HPDE6-E6E7 (cell line): ENCODE measurements around the gene HIBADH.

Experiments used
- DNase-seq: peaks from one replicate; pipeline ENCODE4 v3.0.0; 2011; ENCODE audit warnings: missing footprints; ENCODE audit errors: extremely low spot score

HIBADH gene

GRCh38 chr7:27662490-27663205 is at the start of gene HIBADH:
Gene HIBADH, minus strand, starts transcription at chr7:27662883. Its CDS starts 95 bp downstream, at chr7:27662788.
- DNase-seq: peak; percentile 96

GRCh38 chr7:27712217-27712616 is 49.5 kb upstream of the HIBADH start:
- no peak for DNase-seq

- no peak for DNase-seq
Observed at GRCh38 chr7:27709137-27710075, 46.7 kb upstream of the HIBADH start.

DNA sequence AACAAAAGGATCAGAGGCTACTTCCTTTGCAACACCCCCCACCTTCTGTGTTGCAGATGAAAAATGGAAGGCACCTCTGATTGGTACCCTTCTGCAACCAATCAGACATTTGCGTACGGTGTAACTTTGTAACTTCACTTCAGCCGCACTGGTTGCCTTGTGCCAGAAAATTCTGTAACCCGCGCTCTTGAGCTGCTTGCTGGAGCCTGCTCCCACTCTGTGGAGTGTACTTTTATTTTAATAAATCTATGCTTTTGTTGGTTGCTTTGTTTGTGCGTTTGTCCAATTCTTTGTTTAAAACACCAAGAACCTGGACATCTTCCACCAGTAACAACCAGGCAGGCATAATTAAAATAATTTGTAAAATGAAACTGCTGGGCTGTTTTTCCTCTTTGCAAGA is 45.8 kb upstream of the HIBADH start:
- no peak for DNase-seq

GRCh38 chr7:27705200-27705594 is 42.5 kb upstream of the HIBADH start:
- no peak for DNase-seq

DNA sequence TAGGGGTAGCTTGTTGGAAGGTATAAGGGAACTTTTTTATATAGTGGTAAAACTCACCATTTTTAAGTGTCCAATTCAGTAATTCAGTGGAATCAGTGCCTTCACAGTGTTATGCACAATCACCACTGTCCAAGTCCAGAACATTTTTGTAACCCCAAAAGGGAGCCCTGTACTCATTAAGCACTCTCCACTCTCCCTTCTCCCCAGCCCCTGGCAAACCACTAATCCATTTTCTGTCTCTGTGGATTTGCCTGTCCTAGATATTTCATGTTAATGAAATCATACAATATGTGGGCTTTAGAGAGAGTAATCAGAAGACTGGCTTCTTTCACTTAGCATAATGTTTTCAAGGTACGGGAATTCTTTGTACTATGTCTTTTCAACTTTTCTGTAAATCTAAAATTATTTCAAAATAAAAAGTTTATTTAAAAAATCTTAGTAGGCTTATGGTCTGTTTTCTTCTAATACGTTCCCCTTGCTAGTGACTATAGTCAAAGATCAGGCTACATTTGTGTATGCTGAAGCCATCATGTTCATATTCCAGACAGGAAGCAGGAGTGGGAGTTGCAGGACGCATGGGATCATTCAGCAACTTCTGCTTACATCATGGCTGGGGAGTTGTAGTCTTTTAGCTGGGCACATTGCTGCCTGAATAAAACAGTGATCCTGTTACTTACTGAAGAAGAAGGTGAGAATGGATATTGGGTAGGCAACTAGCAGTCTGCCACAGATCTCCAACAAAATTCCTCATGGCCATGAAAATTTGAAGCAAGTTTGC is 41.9 kb upstream of the HIBADH start:
- no peak for DNase-seq

GRCh38 chr7:27703181-27703580 is 40.5 kb upstream of the HIBADH start:
- DNase-seq: no peak

- DNase-seq: no peak
Observed at GRCh38 chr7:27700501-27700900, 37.8 kb upstream of the HIBADH start.

DNA sequence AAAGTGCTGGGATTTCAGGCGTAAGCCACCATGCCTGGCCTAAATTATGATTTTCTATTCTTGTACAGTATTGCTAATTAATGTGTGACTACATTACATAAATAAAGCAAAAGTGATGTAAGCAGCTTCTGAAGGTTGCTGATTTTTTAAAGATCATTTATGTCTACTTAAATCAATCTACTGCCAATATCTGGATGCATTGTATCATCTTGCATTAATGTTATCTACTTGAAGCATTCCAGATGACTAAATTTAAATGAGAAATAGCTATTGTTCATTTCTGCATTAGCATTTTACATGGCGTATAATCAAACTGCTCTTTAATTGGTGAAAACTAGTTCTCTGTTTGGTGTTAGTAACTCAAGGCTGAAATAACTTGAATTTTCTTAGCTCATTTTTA is 37.1 kb upstream of the HIBADH start:
- no peak for DNase-seq

GRCh38 chr7:27697861-27698430 is 35.3 kb upstream of the HIBADH start:
- peak; percentile 15 for DNase-seq

GRCh38 chr7:27695096-27695495 is 32.4 kb upstream of the HIBADH start:
- DNase-seq: no peak

DNA sequence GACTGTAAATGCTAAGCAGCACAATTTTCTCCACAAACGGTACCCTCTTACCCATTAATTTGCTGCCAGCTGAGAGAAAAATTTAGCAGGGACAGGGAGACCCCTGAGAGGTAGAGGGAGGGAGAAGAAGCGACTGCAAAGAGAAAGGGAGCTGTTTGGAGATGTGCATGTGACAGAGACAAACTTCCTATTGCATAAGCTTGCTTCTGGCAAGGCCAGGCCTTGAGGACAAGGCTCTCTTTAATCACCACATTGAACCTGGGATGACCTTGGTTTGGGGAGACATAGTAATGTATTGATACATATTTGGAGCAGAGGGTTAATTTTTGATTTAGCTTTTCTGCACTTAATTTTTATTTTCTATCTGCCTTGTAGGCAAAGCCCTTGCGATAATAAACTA is 31.1 kb upstream of the HIBADH start:
- no peak for DNase-seq

DNA sequence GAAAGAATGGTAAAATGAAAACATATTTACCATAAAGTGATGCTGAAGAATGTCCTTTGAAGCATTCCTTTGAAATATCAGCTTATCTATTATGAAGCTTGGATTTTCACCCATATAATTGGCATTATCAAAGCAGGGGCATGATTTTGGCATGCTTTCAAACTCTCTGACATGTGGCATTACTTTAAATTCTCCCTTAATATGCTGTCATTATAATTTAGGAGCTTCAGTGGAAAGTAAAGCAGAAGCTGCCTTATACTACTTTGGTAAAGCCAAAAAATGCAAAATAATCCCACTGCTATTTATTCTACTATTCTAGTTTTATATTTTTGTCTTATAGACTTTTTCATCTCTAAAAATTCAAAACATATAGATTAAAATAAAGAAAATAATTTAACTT is 28.0 kb upstream of the HIBADH start:
- no peak for DNase-seq

- peak; percentile 27 for DNase-seq
Observed at GRCh38 chr7:27689591-27690164, 27.0 kb upstream of the HIBADH start.

GRCh38 chr7:27689150-27689549 is 26.5 kb upstream of the HIBADH start:
- DNase-seq: no peak

DNA sequence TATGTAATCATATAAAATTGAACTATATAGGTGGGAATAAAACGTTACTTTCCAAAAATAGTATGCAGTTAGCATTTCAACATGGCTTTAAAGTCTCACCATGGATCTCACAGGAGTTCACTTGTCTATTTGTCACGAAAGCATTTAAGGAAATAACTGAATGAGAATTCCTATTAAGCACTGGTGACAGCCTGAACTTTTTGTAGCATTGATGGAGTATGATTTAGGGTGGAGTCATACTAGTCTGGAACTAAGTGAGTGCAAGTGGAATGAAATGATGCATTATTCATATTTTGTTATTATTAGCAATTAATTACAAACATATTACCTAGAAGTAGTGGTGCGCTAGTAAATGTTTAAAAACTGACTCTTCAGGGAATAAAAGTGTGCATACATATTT is 26.0 kb upstream of the HIBADH start:
- DNase-seq: no peak

DNA sequence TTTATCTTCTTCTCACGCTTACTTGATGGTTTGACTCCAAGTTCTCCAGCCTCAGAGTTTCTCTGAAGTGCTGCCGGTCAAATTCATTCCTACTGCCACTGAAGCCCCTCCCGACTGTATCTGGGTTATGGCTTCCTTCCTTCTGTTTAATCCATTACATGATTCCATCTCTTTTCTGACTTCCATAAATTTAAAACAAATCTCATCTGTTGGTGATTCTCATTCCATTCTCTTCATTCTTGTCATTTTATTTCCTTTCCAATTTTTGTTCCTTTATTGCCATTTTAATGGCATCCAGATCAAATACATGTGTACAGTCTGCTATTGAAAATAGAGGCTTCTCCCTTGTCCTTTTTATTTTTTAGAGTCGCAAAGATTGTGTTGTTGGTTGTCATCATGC is 25.4 kb upstream of the HIBADH start:
- no peak for DNase-seq

- DNase-seq: no peak
Observed at GRCh38 chr7:27686315-27686714, 23.6 kb upstream of the HIBADH start.

- DNase-seq: no peak
Observed at GRCh38 chr7:27685893-27686292, 23.2 kb upstream of the HIBADH start.

DNA sequence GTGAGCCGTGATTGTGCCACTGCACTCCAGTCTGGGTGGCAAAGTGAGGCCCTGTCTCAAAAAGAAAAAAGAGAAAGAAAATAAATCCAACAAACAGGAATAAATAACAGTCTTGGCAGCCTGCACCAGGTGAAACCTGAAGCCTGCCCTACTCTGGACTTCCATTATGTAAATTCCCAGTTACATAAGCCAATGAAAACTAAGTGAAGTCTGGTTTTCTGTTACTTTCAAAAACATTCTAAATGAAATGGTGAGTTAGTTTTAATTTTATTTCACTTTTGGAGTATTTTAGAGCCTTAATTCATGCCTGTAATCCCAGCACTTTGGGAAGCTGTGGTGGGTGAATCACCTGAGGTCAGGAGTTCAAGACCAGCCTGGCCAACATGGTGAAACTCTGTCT is 22.5 kb upstream of the HIBADH start:
- DNase-seq: no peak

- no peak for DNase-seq
Observed at GRCh38 chr7:27684491-27684890, 21.8 kb upstream of the HIBADH start.

DNA sequence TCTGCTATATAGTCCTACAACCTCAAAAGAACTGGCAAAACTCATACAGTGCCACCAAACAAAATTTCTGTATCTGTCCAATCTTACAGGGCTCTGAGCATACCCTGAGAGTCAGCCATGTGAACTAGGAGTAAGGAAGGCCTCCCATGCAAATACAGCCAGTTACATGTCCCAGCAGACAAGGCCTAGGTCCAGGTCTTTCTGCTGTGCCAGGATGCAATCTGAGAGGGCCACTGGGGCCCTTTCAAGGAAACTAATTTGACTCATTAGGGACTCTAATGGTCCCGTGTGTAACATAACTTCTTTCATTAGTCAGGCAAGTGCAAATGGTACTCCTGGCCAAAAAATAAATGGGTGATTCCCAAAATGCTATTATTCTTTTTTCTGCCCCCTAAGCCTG is 17.9 kb upstream of the HIBADH start:
- DNase-seq: no peak
